ENCODE results near the gene CCDC197. TPM values are rescaled to one million over a fixed set of nuclear protein-coding genes. Genes with fewer than 3 reads are reported as not detected.

The CCDC197 gene
- total and polyA plus RNA-seq, 9 donors, result 0.04 to 0.32 (median 0.22) TPM; not detected in 5

DNA sequence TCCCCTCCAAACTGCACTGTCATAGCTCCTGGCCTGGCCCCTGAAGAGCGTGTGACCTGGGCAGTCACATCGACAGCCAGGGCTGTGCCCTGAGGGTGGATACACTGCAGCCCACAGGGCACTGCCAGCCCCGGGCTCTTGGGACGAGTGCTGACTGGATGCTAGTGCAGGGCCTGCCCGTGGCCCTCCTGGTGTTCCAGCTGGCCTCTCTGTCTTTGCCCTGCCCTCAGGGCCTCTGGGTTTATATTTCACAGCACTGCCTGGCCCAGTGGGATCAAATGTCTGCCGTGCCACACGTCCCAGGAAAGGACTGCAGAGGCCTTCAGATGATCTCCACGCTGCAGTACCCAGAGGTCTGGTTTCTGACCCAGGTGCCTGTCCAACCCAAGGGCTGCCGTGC is 10.1 kb upstream of the CCDC197 start:
- peak; percentile 75 for DNase-seq
- H3K9me3 ChIP-seq (replicated peaks; ENCODE audit: control insufficient read depth, low read depth, low read length), result no peaks in the 10 kb centered on the region
- no peak overlapping the region for H3K4me3 ChIP-seq (ENCODE audit: low read length)
- no peaks in the 10 kb centered on the region for H3K27me3 ChIP-seq (ENCODE audit: control insufficient read depth, insufficient read depth, low read length)
- H3K4me1 ChIP-seq (ENCODE audit: control insufficient read depth, insufficient read depth, low read length), result peaks cover 54% of the 10 kb centered on the region
- H3K36me3 ChIP-seq (ENCODE audit: control insufficient read depth, insufficient read depth, low read length), result no peaks in the 10 kb centered on the region
- 46% methylated on average over 9 of the region's 9 CpGs for WGBS (ENCODE audit: insufficient coverage)
- peak overlapping the region; percentile 79 for H3K27ac ChIP-seq (ENCODE audit: low read length)

DNA sequence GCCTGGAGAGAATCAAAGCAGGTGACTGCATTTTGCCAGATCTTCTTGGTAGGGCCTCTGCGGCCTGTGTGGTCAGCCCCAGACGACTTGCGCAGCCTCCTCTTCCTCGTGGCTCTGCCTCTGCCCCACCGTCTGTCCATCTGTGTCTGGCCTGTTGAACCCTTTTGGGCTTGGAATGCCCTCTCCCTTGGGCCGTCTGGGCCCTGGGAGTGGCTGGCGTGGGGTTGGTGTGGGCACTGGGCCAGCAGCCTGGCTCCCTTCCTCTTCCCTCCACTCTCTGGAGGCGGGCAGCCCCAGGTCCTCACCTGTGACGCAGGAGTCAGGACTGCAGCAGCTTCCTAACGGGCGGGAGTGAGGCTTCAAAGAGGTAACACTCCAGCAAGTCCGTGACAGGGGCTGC is 9.7 kb upstream of the CCDC197 start:
- H3K4me3 ChIP-seq (ENCODE audit: low read length), result no peak overlapping the region

DNA sequence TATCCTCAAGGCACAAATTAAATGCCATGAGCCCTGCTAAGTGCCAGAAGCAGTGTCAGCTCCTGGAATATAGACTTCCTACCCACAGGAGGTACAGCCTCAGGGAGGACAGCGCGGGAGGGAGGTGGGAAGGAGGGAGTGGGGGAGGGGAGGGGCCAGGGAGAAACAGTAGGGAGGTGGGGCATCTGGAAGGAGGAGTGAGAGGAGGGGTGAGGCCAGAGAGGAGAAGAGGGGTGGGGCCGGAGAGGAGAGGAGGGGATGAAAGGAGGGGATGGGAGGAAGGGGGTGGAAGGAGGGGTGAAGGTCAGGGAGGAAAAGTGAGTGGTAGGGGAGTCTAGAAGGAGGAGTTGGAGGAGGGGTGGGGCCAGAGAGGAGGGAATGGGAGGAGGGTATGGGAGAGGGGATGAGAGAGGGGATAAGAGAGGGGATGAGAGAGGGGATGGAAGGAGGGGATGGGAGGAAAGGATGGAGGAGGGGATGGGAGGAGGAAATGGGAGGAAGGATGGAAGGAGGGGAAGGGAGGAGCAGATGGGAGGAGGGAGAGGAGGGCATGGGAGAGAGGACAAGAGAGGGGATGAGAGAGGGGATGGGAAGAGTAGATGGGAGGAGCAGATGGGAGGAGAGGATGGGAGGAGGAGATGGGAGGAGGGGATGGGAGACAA is 9.2 kb upstream of the CCDC197 start:
- no peak for DNase-seq
- Histone ChIP-seq H3K4me1 (ENCODE audit: control insufficient read depth, insufficient read depth, low read length) (peaks cover 45% of the 10 kb centered on the region), H3K27me3 (ENCODE audit: control insufficient read depth, insufficient read depth, low read length) (peaks cover 2% of the 10 kb centered on the region), H3K27ac (ENCODE audit: low read length) (no peak overlapping the region), H3K4me3 (ENCODE audit: low read length) (no peak overlapping the region), H3K36me3 (ENCODE audit: control insufficient read depth, insufficient read depth, low read length) (no peaks in the 10 kb centered on the region), H3K9me3 (replicated peaks; ENCODE audit: control insufficient read depth, low read depth, low read length) (no peaks in the 10 kb centered on the region)
- WGBS (ENCODE audit: insufficient coverage), result 63% methylated on average over 3 of the region's 3 CpGs

More for the DNA sequence above, 9.7 kb upstream of the CCDC197 start:
- WGBS (ENCODE audit: insufficient coverage), result 74% methylated on average over 7 of the region's 12 CpGs
- Histone ChIP-seq H3K27ac (ENCODE audit: low read length) (peak overlapping the region; percentile 79), H3K4me1 (ENCODE audit: control insufficient read depth, insufficient read depth, low read length) (peaks cover 50% of the 10 kb centered on the region), H3K9me3 (replicated peaks; ENCODE audit: control insufficient read depth, low read depth, low read length) (no peaks in the 10 kb centered on the region), H3K36me3 (ENCODE audit: control insufficient read depth, insufficient read depth, low read length) (no peaks in the 10 kb centered on the region), H3K27me3 (ENCODE audit: control insufficient read depth, insufficient read depth, low read length) (no peaks in the 10 kb centered on the region)
- no peak for DNase-seq

DNA sequence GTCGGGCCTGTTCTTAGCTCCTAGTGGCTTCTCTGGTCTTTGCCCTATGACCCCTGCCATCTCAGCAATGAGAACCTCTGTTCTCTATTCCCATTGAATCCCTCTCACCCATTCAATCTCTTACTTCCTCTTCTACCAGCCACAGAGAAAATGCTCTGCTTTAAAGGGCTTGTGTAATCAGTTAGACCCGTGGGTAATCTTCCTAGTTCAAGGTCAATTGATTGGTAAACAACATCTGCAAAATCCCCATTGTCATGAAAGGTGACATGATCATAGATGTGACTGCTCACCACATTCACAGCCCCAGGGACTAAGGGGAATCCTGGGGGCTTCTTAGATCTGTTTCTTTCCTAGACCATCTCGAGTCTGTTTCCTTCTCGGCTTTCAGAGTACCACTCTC is 7.2 kb upstream of the CCDC197 start:
- H3K4me3 ChIP-seq (ENCODE audit: low read length), result no peak overlapping the region
- no peaks in the 10 kb centered on the region for H3K36me3 ChIP-seq (ENCODE audit: control insufficient read depth, insufficient read depth, low read length)
- peaks cover 32% of the 10 kb centered on the region for H3K4me1 ChIP-seq (ENCODE audit: control insufficient read depth, insufficient read depth, low read length)
- no peak overlapping the region for H3K27ac ChIP-seq (ENCODE audit: low read length)
- H3K27me3 ChIP-seq (ENCODE audit: control insufficient read depth, insufficient read depth, low read length), result peaks cover 2% of the 10 kb centered on the region
- DNase-seq, result no peak
- H3K9me3 ChIP-seq (replicated peaks; ENCODE audit: control insufficient read depth, low read depth, low read length), result no peaks in the 10 kb centered on the region
- 38% methylated on average over 1 of the region's 4 CpGs for WGBS (ENCODE audit: insufficient coverage)

DNA sequence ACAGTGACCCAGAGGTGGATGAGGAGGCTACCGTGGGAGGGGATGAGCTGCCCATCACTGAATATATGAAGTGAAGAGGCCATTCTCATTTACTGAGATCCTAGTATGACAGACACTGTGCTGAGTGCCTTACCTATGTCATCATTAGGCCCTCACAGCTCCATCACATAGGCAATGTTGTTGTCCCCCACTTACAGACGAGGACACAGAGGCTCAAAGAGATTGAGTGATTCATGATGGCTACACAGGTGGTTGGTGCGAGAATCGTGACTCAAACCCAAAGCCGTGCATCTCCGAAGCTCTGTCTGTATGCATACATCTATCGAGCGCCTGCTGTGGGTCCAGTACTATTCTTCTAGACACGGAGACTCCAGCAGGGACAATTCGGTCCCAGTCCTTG is 5.9 kb upstream of the CCDC197 start:
- H3K4me1 ChIP-seq (ENCODE audit: control insufficient read depth, insufficient read depth, low read length), result peaks cover 33% of the 10 kb centered on the region
- H3K9me3 ChIP-seq (replicated peaks; ENCODE audit: control insufficient read depth, low read depth, low read length), result no peaks in the 10 kb centered on the region
- H3K4me3 ChIP-seq (ENCODE audit: low read length), result no peak overlapping the region
- no peak for DNase-seq
- 81% methylated on average over 5 of the region's 10 CpGs for WGBS (ENCODE audit: insufficient coverage)
- no peaks in the 10 kb centered on the region for H3K36me3 ChIP-seq (ENCODE audit: control insufficient read depth, insufficient read depth, low read length)
- peaks cover 4% of the 10 kb centered on the region for H3K27me3 ChIP-seq (ENCODE audit: control insufficient read depth, insufficient read depth, low read length)
- no peak overlapping the region for H3K27ac ChIP-seq (ENCODE audit: low read length)

DNA sequence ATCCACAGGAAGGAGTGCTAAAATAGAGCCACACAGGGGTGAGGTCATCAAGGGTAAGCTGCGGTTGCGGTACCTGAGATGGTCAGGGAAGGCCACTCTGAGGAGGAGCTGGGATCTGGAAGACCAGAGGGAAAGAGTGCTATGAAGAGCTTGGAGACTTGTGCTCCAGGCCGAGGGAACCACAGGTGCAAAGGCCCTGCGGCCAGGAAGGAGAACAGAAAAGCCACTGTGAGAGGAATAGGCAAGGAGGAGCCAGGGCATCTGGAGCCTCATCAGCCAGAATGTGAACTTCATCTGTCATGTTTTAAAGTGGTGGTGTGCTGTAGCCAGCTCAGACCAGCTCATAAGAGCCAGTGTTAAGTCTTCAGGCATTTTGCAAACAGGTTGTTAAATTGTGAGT is 5.5 kb upstream of the CCDC197 start:
- DNase-seq, result no peak
- Histone ChIP-seq H3K27ac (ENCODE audit: low read length) (no peak overlapping the region), H3K4me1 (ENCODE audit: control insufficient read depth, insufficient read depth, low read length) (peaks cover 33% of the 10 kb centered on the region), H3K4me3 (ENCODE audit: low read length) (no peak overlapping the region), H3K9me3 (replicated peaks; ENCODE audit: control insufficient read depth, low read depth, low read length) (no peaks in the 10 kb centered on the region), H3K27me3 (ENCODE audit: control insufficient read depth, insufficient read depth, low read length) (peaks cover 5% of the 10 kb centered on the region), H3K36me3 (ENCODE audit: control insufficient read depth, insufficient read depth, low read length) (no peaks in the 10 kb centered on the region)
- 92% methylated on average over 3 of the region's 4 CpGs for WGBS (ENCODE audit: insufficient coverage)

DNA sequence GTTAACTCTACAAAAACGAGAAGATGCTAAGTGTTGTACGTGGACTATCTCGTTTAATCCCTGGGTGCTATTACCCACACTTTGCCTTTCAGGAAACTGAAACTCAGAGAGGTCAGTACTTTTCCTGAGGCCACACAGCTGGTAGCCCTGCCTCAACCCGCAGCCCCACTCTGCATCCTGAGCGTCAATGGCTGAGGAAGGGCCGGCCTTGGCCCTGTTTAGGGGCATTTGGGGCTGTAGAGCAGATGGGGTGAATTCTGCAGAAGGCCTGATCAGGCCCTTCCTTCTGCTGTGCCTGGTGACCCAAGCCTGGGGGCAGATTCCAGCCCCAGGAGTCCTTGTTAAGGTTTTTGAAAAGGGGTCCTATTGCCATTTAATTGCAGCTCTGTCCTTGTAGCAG is 3.7 kb upstream of the CCDC197 start:
- DNase-seq, result no peak
- Histone ChIP-seq H3K27ac (ENCODE audit: low read length) (no peak overlapping the region), H3K4me1 (ENCODE audit: control insufficient read depth, insufficient read depth, low read length) (peaks cover 36% of the 10 kb centered on the region), H3K4me3 (ENCODE audit: low read length) (no peak overlapping the region), H3K36me3 (ENCODE audit: control insufficient read depth, insufficient read depth, low read length) (no peaks in the 10 kb centered on the region), H3K9me3 (replicated peaks; ENCODE audit: control insufficient read depth, low read depth, low read length) (no peaks in the 10 kb centered on the region), H3K27me3 (ENCODE audit: control insufficient read depth, insufficient read depth, low read length) (peaks cover 7% of the 10 kb centered on the region)
- WGBS (ENCODE audit: insufficient coverage), result 77% methylated on average over 3 of the region's 6 CpGs

DNA sequence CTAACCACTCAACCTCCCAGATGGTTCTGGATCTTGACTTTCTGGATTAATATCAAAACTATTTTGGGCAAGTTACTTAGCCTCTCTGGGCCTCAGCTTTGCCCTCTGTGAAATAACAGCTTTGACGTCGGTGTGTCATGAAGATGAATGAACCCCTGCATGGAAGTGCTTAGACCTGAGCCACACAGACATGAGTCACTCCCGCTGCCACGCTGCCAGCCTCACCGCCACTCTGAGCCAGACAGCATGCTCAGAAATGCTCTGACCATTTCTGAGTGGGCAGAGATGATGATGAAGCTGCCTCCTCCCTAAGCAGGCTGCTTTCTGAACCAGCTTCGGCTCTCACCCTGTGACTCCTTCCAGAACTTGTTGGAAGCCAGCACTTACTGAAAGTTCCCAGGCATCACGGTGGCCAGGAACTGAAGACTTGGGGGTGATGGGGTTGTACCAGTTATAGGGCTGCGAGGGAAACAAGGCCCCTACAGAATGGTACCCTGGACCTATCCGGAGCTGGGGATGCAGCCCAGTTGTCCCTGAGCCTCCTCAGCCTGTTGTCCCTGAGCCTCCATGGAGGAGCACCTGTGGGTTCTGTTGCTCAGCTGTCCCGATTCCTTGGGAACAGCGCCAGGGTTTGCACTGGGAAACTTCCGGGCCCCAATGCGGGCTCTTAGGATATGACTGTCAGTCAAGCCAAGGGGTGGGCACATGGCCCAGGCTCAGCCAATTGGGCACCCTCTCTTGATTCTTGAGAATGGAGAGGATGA is 2.0 kb upstream of the CCDC197 start:
- DNase-seq, result peak; percentile 66
- Histone ChIP-seq H3K27me3 (ENCODE audit: control insufficient read depth, insufficient read depth, low read length) (peaks cover 7% of the 10 kb centered on the region), H3K27ac (ENCODE audit: low read length) (no peak overlapping the region), H3K4me3 (ENCODE audit: low read length) (no peak overlapping the region), H3K4me1 (ENCODE audit: control insufficient read depth, insufficient read depth, low read length) (peaks cover 44% of the 10 kb centered on the region), H3K9me3 (replicated peaks; ENCODE audit: control insufficient read depth, low read depth, low read length) (no peaks in the 10 kb centered on the region), H3K36me3 (ENCODE audit: control insufficient read depth, insufficient read depth, low read length) (no peaks in the 10 kb centered on the region)
- 50% methylated on average over 11 of the region's 13 CpGs for WGBS (ENCODE audit: insufficient coverage)

DNA sequence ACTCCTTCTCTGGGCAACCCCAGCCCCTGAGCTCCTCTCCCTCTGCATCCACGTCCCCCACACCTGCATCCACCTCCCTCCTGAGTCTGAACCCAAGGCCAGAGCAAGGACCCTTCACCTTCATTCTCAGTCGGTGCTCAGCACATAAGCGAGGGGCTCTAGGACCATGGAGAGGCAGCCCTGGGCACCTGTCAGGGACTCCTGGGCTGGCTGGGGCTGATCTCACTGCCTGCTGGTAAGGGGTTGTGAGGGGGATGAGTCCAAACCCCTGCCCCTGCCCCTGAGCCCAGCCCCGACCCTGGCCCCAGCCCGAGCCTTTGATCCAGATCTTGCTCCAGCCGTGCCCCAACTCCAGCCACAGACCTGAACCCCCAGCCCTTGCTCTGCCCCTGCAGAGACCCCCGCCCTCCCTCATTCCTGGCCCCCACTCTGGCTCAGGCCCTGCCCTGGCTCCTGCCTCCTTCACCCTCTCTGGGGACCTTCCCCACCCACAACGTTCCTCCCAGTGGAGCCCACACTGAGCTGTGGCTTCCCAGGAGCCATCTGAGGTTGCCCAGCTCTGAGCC is 888 bp upstream of the CCDC197 start:
- Histone ChIP-seq H3K4me3 (ENCODE audit: low read length) (no peak overlapping the region), H3K9me3 (replicated peaks; ENCODE audit: control insufficient read depth, low read depth, low read length) (no peaks in the 10 kb centered on the region), H3K27ac (ENCODE audit: low read length) (no peak overlapping the region), H3K27me3 (ENCODE audit: control insufficient read depth, insufficient read depth, low read length) (peaks cover 7% of the 10 kb centered on the region), H3K36me3 (ENCODE audit: control insufficient read depth, insufficient read depth, low read length) (no peaks in the 10 kb centered on the region), H3K4me1 (ENCODE audit: control insufficient read depth, insufficient read depth, low read length) (peaks cover 53% of the 10 kb centered on the region)
- DNase-seq, result no peak
- 27% methylated on average over 5 of the region's 8 CpGs for WGBS (ENCODE audit: insufficient coverage)

Measured in muscle of leg (tissue), 11 donors.